Sciatic nerve (tissue), 2 donors: ENCODE data around the gene SCN8A. TPM values are rescaled to one million over a fixed set of nuclear protein-coding genes. Genes with fewer than 3 reads are reported as not detected.
"Not testable (repeated sequence)": the region's sequence is repeated elsewhere in the genome, so short reads cannot be mapped to it uniquely, and the experiment has no call there.

Experiments used
- ATAC-seq: fragments of 200-7000 bp; cut with Tn5 transposase; one replicate; pipeline ENCODE4 v1.9.1; 2020; ENCODE audit warnings: mild to moderate bottlenecking, moderate library complexity
- DNase-seq: peaks from one replicate; pipeline ENCODE4 v3.0.0-alpha.2; 2020; ENCODE audit warnings: low spot score
- intact Hi-C: fragments of 100-400 bp; cut with DNase I; formaldehyde crosslinking; loops from one replicate; pipeline ENCODE4 v1.14.2; 2022
- total RNA-seq: library from RNA; stranded (reverse); fragmentation: NEBNext Ultra II Directional; extraction: Animal tissue kit (Norgen Biotek cat#: 25700); gene quantifications from one replicate; pipeline ENCODE4 v1.2.1, GENCODE V29; 2021
- donor health status: DM: no; HTN: no; CAD: no.
- donor health status: DM: no; HTN: no; CAD: no.

Gene SCN8A
- total RNA-seq, 1 donor from 2014 or later, result 1.5 TPM

GRCh38 chr12:51788876-51789275 is 197.8 kb downstream of the SCN8A start:
- intact Hi-C loops, result no loop called here
- ATAC-seq, result no peak
- no peak for DNase-seq

- intact Hi-C loops, result no loop called here
- no peak for ATAC-seq
- DNase-seq, result no peak
Observed at GRCh38 chr12:51792417-51792816, 201.4 kb downstream of the SCN8A start.

GRCh38 chr12:51793201-51793600 is 202.2 kb downstream of the SCN8A start:
- DNase-seq (no peak), ATAC-seq (no peak)
- intact Hi-C loops, result no loop called here

GRCh38 chr12:51797301-51797700 is 206.3 kb downstream of the SCN8A start:
- intact Hi-C loops, result no loop called here
- ATAC-seq (no peak), DNase-seq (no peak)

- intact Hi-C loops, DNase-seq, ATAC-seq: not testable (repeated sequence)
Observed at GRCh38 chr12:51798051-51798450, 207.0 kb downstream of the SCN8A start.

GRCh38 chr12:51798501-51798900 is 207.5 kb downstream of the SCN8A start:
- intact Hi-C loops, result no loop called here
- DNase-seq (no peak), ATAC-seq (no peak)

GRCh38 chr12:51801027-51801426 is 210.0 kb downstream of the SCN8A start:
- ATAC-seq (no peak), DNase-seq (no peak)
- intact Hi-C loops, result no loop called here

- ATAC-seq (no peak), DNase-seq (no peak)
- intact Hi-C loops, result no loop called here
Observed at GRCh38 chr12:51806896-51807295, 215.9 kb downstream of the SCN8A start.

GRCh38 chr12:51809193-51809592 is 218.2 kb downstream of the SCN8A start:
- DNase-seq (no peak), ATAC-seq (no peak)
- intact Hi-C loops, result no loop called here

- intact Hi-C loops, result loop anchor here (5.0 kb wide), 1 partner anchor 1499 kb away; no protein-coding TSS in a partner anchor
- ATAC-seq, result no peak
- no peak for DNase-seq
Observed at GRCh38 chr12:51811203-51812202, 220.5 kb downstream of the SCN8A start.

- ATAC-seq, result no peak
- DNase-seq, result no peak
- intact Hi-C loops, result loop anchor here (5.0 kb wide), 1 partner anchor 1501 kb away; no protein-coding TSS in a partner anchor
Observed at GRCh38 chr12:51812871-51813270, 221.8 kb downstream of the SCN8A start.

GRCh38 chr12:51813931-51814310 is 222.9 kb downstream of the SCN8A start:
- ATAC-seq (peak; percentile 12), DNase-seq (no peak)
- intact Hi-C loops, result loop anchor here (5.0 kb wide), 1 partner anchor 1502 kb away; no protein-coding TSS in a partner anchor

- peak; percentile 77 for ATAC-seq
Observed at GRCh38 chr12:51814311-51815088, 223.5 kb downstream of the SCN8A start.

GRCh38 chr12:51815571-51815970 is 224.5 kb downstream of the SCN8A start:
- no peak for DNase-seq
- ATAC-seq, result no peak
- intact Hi-C loops, result no loop called here

More at GRCh38 chr12:51814311-51815088, 223.5 kb downstream of the SCN8A start:
- intact Hi-C loops, result loop anchor here (5.0 kb wide), 1 partner anchor 1502 kb away; no protein-coding TSS in a partner anchor
- DNase-seq, result peak; percentile 90

GRCh38 chr12:51817027-51817953 is 226.3 kb downstream of the SCN8A start:
- DNase-seq (no peak), ATAC-seq (no peak)
- intact Hi-C loops, result no loop called here

GRCh38 chr12:51818086-51818485 is 227.1 kb downstream of the SCN8A start:
- intact Hi-C loops, result no loop called here
- ATAC-seq (no peak), DNase-seq (no peak)

- no peak for ATAC-seq
- intact Hi-C loops, result no loop called here
- DNase-seq, result no peak
Observed at GRCh38 chr12:51818566-51819300, 227.7 kb downstream of the SCN8A start.
